GM18951 (cell line): ENCODE results near the gene ENPP3.

Source experiments
- POLR2A ChIP-seq: IDR thresholded peaks from 4 replicates; pipeline ENCODE4 v1.6.1; 2011; ENCODE audit warnings: mild to moderate bottlenecking; ENCODE audit not compliant: insufficient read length, insufficient read depth; ENCODE audit errors: extremely low read depth
- in situ Hi-C: fragments of 300-500 bp; cut with MboI; formaldehyde crosslinking; loops from one replicate; pipeline ENCODE4 v1.12.0; 2022; ENCODE audit warnings: low sequenced_read_pairs, mixed read lengths, inconsistent platforms; ENCODE audit not compliant: unreplicated experiment

ENPP3 gene

DNA sequence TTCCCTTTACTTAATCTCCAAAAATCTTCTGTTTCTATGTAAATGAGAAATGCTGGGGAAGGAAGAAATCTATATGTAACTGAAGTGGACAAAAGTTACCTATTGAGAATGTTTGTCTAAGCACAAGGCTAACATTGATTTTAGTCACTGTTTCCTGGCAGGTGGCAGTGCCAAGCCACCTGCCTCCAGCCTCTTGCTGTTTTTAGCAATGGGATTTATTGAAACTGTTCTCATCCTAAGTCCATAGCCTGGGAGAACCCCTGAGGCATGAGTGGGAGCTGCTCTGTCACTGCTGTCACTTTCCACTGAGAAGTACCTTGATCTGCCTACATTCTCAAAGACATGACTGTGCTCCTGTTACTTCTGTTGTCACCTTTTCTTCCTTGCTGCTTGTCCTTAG, 14.7 kb downstream of the ENPP3 start:
- in situ Hi-C loops, result no loop called here
- TF ChIP-seq POLR2A, result no peak

DNA sequence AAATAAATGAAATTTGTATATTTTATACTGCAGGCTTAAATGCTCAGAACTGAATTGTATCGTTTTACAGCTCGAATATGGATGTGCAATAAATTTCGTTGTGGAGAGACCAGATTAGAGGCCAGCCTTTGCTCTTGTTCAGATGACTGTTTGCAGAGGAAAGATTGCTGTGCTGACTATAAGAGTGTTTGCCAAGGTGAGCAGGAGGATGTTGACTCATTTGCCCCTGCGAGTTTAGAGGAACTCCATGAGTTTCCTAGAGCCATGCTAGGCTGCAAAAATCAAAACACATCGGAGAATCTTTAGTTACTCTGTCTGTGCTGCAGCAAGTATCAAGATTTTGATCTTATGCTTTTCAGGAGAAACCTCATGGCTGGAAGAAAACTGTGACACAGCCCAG, 15.4 kb downstream of the ENPP3 start:
- in situ Hi-C loops, result no loop called here
- TF ChIP-seq POLR2A, result no peak

DNA sequence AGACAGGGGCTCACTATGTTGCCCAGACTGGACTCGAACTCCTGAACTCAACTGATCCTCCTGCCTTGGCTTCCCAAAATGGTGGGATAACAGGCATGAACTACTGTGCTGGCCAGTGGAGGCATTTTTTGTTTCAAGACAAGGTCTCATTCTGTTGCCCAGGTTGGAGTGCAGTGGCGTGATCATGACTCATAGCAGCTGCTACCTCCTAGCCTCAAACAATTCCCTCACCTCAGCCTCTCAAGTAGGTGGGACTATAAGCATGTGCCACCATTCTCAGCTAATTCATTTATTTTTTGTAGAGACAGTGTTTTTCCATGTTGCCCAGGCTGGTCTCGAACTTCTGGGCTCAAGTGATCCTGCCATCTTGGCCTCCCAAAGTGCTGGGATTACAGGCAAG, 17.2 kb downstream of the ENPP3 start:
- in situ Hi-C loops, result no loop called here
- TF ChIP-seq POLR2A, result no peak

DNA sequence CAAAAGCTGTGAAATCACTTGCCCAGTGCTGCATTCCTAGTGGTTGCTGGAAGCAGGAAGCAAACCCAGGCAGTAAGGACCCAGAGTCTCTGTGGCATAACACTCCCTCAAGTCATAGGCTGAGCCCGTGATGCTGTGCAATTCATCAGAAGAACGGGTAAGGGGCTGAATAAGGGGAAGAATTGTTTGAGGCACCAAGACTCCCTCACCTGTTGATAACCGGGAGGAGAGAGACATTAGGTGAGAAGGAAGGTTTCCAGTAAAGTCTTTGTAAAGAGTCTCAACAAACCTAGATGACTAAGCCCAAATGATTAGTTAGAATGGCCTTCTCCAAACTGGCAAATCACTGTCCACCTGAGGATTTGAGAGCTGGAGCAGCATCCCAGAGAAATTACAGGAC, 18.3 kb downstream of the ENPP3 start:
- no peak for TF ChIP-seq POLR2A
- in situ Hi-C loops, result no loop called here

DNA sequence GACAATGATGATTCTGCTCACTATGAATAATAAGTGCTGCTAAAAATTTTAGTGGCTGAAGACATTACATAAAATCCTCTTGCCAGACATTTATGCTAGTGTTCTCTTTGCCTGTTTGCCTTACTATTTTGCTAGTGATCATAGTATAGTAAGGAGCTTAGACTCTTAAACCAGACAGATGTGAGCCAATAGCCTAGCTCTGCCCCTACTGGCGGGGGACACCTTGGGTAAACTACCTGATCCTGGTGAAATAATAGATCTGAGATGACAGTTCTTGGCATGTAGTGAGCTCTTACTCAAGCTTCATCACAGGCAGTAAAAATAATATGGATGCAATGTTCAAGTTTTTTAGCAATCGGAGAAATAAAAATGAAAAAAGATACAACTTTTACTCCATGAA, 18.8 kb downstream of the ENPP3 start:
- in situ Hi-C loops, result no loop called here

DNA sequence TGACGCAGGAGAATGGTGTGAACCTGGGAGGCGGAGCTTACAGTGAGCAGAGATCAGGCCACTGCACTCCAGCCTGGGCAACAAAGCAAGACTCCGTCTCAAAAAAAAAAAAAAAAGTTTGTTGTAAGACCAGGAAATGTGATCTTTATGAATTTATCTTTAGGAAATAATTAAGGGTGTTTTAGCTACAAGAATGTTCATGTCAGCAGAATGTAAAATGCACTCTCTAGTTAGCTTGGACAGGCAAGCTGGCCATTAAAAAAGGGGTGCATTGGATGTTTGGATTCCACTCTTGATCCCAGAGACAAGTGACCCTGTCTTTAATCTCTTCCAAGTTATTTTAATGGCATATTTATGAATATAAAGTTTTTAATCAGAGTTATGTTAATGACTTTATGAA, 19.6 kb downstream of the ENPP3 start:
- in situ Hi-C loops, result no loop called here
- TF ChIP-seq POLR2A, result no peak

More for the DNA sequence above, 18.8 kb downstream of the ENPP3 start:
- no peak for TF ChIP-seq POLR2A

DNA sequence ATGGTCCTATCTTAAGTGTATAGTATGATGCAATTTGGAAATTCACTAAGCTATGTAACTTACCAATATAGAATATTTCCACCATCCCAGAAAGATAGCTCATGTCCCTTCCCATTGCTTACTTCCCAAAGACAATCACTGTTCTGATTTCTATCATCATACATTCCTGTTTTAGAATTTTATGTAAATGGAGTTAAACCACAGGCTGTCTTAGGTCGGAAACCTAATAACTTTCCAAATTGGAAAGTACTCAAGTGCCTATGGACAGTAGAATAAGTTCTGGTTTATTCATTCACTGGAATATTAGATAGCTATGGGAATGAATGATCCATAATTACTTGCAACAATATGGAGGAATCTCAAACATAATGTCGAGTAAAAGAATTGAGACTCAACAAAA, 20.1 kb downstream of the ENPP3 start:
- TF ChIP-seq POLR2A, result no peak
- in situ Hi-C loops, result no loop called here

DNA sequence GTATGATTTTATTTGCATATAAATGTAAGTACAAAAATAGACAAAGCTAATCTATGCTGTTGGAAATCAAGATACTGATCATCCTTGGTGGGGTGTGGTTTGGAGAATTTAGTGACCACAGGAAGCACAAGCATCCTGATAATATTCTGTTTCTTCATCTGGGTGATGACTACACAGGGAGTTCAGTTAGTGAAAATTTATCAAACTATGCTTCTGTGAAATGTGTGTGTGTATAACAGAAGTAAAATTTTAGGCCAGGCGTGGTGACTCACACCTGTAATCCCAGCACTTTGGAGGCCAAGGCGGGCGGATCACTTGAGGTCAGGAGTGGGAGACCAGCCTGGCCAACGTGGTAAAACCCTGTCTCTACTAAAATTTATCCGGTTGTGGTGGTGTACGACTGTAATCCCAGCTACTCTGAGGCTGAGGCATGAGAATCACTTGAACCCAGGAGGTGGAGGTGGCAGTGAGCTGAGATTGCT, 20.6 kb downstream of the ENPP3 start:
- TF ChIP-seq POLR2A, result no peak

DNA sequence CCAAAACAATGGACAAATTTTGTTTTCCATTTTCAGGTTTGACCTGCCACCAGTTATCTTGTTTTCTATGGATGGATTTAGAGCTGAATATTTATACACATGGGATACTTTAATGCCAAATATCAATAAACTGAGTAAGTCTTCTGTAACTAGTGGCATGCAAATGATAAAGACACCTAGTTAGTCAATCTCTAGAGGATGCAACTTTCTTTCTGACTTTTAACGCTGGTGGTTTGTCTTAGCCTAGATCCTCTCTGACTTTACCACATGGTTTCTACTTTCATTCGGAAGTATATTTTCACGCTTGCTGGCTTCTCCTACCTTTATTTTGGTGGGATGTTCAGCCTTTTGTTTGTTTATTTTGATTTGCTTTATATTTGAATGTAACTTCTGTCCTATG, 21.2 kb downstream of the ENPP3 start:
- in situ Hi-C loops, result no loop called here
- TF ChIP-seq POLR2A, result no peak

More for the DNA sequence above, 20.6 kb downstream of the ENPP3 start:
- in situ Hi-C loops, result no loop called here

DNA sequence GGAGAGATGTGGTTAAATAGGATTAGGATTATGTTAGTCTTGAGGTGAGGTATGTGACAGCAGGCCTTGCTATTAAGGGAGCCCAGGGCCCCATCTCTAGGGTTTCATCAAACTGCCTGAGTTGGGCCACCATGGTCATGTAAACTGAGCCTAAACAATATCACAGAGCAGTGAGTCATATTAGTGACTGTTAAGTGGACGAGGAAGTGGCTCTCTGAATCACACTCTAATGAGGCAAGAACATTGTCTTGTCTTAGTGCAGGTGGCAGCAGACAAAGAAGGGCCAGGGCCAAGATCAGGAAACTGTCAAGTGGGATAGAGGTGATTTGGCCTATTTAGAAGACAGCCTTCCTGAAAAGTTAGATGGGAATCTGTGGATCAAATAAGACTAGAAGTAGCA, 23.1 kb downstream of the ENPP3 start:
- no peak for TF ChIP-seq POLR2A
- in situ Hi-C loops, result no loop called here

DNA sequence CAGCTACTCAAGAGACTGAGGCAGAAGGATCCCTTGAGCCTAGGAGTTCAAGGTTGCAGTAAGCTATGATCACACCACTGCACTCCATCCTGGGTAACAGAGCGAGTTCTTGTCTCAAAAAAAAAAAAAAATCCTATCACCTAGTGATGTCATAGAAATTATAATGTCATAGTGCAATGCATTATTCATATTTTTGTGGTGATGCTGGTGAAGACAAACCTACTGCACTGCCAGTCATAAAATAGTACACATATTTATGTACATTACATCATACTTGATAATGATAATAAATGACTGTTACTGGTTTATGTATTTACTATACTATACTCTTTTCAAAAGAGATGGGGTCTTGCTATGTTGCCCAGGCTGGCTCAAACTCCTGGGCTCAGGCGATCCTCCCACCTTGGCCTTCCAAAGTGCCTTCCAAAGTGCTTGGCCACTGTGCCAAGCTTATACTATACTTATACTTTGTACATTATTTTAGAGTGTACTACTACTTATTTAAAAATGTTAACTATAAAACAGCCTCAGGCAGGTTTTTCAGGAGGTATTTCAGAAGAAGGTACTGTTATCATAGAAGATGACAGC, 26.6 kb downstream of the ENPP3 start:
- TF ChIP-seq POLR2A, result no peak
- in situ Hi-C loops, result no loop called here

DNA sequence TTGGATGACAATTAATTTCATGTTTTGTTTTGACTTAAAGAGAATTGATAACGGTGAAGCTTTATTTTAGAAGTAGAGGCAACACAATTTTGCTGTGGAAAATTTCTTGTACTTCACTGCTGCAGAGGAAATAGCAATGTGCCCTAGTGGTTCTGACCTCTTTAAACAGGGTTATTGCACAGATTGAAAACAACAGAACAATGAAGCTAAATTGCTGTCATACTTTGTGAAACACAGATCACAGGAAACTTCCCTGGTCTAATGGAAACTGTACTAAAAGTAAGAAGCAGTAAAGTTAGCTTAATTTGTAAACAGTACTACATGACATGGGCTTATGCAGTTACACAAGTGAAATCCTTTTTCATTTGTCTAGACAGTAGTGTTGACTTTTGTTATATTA, 32.8 kb downstream of the ENPP3 start:
- no peak for TF ChIP-seq POLR2A
- in situ Hi-C loops, result no loop called here

DNA sequence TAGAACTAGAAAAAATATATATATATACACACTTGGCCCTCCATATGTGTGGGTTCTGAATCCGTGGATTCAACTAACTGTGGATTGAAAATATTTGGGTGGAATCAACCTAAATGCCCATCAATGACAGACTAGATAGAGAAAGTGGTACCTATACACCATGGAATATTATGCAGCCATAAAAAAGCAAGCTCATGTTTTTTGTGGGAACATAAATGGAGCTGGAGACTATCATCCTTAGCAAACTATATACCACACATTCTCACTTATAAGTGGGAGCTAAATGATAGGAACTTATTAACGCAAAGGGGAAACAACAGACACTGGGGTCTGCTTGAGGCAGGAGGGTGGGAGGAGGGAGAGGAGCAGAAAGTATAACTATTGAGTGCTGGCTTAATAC, 36.1 kb downstream of the ENPP3 start:
- no peak for TF ChIP-seq POLR2A
- in situ Hi-C loops, result no loop called here

DNA sequence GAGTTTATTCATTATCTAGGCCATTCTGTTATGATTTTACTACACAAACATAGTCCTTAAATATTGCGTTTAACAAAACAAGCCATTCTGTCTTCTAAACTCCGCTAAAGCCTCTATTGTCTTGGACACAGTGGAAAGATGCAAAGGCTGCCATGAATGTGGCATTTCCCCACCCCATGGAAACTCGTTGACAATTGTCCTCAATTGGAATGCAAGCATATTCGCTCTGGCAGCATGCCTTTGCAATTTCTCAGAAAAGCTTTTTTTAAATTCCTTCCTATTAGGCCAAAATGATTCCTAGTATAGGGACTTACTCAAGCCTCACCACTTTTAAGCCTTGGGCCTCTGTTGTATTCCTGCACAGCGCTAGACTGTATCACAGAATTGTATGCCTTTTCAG, 41.3 kb downstream of the ENPP3 start:
- in situ Hi-C loops, result loop anchor here (25.0 kb wide), 1 partner anchor 234 kb away; no protein-coding TSS in a partner anchor
- TF ChIP-seq POLR2A, result no peak

DNA sequence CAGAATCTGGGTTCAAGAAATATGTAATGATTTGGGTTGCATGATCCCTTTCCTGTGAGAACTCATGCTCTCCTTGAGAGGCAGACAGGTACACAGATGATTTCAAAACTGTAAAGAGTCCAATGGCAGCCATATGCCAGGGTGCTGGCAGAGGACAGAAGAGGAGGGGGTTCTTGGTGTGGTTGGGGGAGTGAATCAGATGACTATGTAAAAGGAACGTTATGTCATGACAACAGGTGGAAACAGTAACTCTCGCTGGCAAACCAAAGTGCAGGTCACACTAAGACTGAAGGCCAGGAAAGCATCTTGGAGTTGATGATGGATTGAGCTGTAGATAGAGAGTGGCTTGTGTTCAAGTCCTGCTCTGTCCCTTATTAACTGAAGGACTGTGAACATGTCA, 43.8 kb downstream of the ENPP3 start:
- no peak for TF ChIP-seq POLR2A
- in situ Hi-C loops, result loop anchor here (25.0 kb wide), 1 partner anchor 231 kb away; no protein-coding TSS in a partner anchor
